Measurements from ENCODE around the gene AMACR. TPM values are rescaled to one million over a fixed set of nuclear protein-coding genes. Genes with fewer than 3 reads are reported as not detected.

Gene AMACR
- total and polyA plus RNA-seq, 2 experiments from 2014 or later = 6.7 to 12.6 TPM

GRCh38 chr5:34028349-34028748, 20.5 kb upstream of the AMACR start:
- Mint-ChIP-seq H3K4me3 (no peak overlapping the region), H3K27me3 (ENCODE audit: insufficient read depth, low read depth, poor library complexity) (peaks cover 3% of the 10 kb centered on the region), H3K9me3 (no peaks in the 10 kb centered on the region), H3K4me1 (peaks cover 8% of the 10 kb centered on the region; the same call in 2 of the 3 replicates), H3K27ac (no peak overlapping the region), H3K36me3 (ENCODE audit: low read depth) (no peaks in the 10 kb centered on the region)
- no peaks in the 10 kb centered on the region for H4K20me1 ChIP-seq (replicated peaks; ENCODE audit: insufficient read depth)
- no peak overlapping the region for H3K4me3 ChIP-seq
- H3K27me3 ChIP-seq (ENCODE audit: insufficient read depth) = no peaks in the 10 kb centered on the region
- peaks cover 8% of the 10 kb centered on the region for H3K4me1 ChIP-seq (ENCODE audit: insufficient read depth)
- ATAC-seq = no peak
- H3K27ac ChIP-seq (ENCODE audit: low read depth) = no peak overlapping the region
- TF ChIP-seq, protein P1, sequence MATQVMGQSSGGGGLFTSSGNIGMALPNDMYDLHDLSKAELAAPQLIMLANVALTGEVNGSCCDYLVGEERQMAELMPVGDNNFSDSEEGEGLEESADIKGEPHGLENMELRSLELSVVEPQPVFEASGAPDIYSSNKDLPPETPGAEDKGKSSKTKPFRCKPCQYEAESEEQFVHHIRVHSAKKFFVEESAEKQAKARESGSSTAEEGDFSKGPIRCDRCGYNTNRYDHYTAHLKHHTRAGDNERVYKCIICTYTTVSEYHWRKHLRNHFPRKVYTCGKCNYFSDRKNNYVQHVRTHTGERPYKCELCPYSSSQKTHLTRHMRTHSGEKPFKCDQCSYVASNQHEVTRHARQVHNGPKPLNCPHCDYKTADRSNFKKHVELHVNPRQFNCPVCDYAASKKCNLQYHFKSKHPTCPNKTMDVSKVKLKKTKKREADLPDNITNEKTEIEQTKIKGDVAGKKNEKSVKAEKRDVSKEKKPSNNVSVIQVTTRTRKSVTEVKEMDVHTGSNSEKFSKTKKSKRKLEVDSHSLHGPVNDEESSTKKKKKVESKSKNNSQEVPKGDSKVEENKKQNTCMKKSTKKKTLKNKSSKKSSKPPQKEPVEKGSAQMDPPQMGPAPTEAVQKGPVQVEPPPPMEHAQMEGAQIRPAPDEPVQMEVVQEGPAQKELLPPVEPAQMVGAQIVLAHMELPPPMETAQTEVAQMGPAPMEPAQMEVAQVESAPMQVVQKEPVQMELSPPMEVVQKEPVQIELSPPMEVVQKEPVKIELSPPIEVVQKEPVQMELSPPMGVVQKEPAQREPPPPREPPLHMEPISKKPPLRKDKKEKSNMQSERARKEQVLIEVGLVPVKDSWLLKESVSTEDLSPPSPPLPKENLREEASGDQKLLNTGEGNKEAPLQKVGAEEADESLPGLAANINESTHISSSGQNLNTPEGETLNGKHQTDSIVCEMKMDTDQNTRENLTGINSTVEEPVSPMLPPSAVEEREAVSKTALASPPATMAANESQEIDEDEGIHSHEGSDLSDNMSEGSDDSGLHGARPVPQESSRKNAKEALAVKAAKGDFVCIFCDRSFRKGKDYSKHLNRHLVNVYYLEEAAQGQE (IDR thresholded peaks at IDR 0.05; ENCODE audit: unreplicated experiment) = no peak
- no peak for TF ChIP-seq NANOG (IDR thresholded peaks at IDR 0.05; ENCODE audit: borderline replicate concordance)
- no peak for TF ChIP-seq JUNB (IDR thresholded peaks at IDR 0.05; ENCODE audit: unreplicated experiment)
- TF ChIP-seq POLR2AphosphoS5 (IDR thresholded peaks at IDR 0.05; ENCODE audit: low read depth) = no peak
- TF ChIP-seq ZNF462 (CRISPR knock-in tag; IDR thresholded peaks at IDR 0.05) = no peak
- TF ChIP-seq CREB1 (CRISPR knock-in tag; IDR thresholded peaks at IDR 0.05; ENCODE audit: low read depth) = no peak
- TF ChIP-seq STAT1 (IDR thresholded peaks at IDR 0.05; ENCODE audit: unreplicated experiment) = no peak
- no peak for TF ChIP-seq EZH2phosphoT487 (IDR thresholded peaks at IDR 0.05; ENCODE audit: unreplicated experiment)
- TF ChIP-seq ZNF114 (CRISPR knock-in tag; IDR thresholded peaks at IDR 0.05) = no peak
- TF ChIP-seq, protein P2, sequence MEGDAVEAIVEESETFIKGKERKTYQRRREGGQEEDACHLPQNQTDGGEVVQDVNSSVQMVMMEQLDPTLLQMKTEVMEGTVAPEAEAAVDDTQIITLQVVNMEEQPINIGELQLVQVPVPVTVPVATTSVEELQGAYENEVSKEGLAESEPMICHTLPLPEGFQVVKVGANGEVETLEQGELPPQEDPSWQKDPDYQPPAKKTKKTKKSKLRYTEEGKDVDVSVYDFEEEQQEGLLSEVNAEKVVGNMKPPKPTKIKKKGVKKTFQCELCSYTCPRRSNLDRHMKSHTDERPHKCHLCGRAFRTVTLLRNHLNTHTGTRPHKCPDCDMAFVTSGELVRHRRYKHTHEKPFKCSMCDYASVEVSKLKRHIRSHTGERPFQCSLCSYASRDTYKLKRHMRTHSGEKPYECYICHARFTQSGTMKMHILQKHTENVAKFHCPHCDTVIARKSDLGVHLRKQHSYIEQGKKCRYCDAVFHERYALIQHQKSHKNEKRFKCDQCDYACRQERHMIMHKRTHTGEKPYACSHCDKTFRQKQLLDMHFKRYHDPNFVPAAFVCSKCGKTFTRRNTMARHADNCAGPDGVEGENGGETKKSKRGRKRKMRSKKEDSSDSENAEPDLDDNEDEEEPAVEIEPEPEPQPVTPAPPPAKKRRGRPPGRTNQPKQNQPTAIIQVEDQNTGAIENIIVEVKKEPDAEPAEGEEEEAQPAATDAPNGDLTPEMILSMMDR (conservative IDR thresholded peaks at IDR 0.05; ENCODE audit: low read depth in 2 of 2) = no peak
- no peak for TF ChIP-seq EZH2 (IDR thresholded peaks at IDR 0.05; ENCODE audit: low read depth, unreplicated experiment)
- peaks cover 4% of the 10 kb centered on the region; the same call in 1 of the 2 replicates for H3K9me2 ChIP-seq (ENCODE audit: insufficient read depth)
- no peaks in the 10 kb centered on the region for H3F3A ChIP-seq (replicated peaks; ENCODE audit: low read depth)
- DNase-seq (ENCODE audit: low spot score) = no peak
- no peak overlapping the region for H3K4me2 ChIP-seq
- no peaks in the 10 kb centered on the region for H3K79me2 ChIP-seq (replicated peaks; ENCODE audit: insufficient read depth)
- no peak overlapping the region for H2AFZ ChIP-seq
- no peaks in the 10 kb centered on the region for H3K36me3 ChIP-seq (ENCODE audit: insufficient read depth)
